ENCODE results near the gene PLPP4.

Gene PLPP4

DNA sequence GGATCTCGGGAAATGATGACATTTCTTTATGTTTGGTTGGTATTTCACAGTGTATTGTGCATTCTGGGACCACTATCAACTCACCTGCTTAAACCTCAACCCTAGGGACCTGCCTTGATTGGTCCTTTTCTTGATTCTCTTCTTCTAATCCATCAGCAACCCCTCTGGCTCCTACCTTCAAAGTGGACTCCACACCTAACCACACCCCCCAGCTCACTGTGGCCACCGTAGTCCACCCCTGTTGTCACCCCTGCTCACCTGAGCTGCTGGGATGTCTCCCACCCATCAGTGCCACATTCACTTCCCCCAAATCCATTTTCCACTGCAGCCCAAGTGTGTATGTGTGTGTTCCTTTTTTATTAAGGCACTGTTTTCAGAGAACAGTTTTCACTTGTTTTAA lies 145.0 kb downstream of the PLPP4 start:
- H3K27ac ChIP-seq (replicated peaks), result no peak overlapping the region
- TF ChIP-seq POLR2AphosphoS5 (IDR thresholded peaks at IDR 0.05; ENCODE audit: low read depth) (no peak), SPI1 (IDR thresholded peaks at IDR 0.05; ENCODE audit: borderline replicate concordance, low read depth) (no peak), GABPA (IDR thresholded peaks at IDR 0.05; ENCODE audit: low read depth) (no peak)
- TF ChIP-seq, protein P1, sequence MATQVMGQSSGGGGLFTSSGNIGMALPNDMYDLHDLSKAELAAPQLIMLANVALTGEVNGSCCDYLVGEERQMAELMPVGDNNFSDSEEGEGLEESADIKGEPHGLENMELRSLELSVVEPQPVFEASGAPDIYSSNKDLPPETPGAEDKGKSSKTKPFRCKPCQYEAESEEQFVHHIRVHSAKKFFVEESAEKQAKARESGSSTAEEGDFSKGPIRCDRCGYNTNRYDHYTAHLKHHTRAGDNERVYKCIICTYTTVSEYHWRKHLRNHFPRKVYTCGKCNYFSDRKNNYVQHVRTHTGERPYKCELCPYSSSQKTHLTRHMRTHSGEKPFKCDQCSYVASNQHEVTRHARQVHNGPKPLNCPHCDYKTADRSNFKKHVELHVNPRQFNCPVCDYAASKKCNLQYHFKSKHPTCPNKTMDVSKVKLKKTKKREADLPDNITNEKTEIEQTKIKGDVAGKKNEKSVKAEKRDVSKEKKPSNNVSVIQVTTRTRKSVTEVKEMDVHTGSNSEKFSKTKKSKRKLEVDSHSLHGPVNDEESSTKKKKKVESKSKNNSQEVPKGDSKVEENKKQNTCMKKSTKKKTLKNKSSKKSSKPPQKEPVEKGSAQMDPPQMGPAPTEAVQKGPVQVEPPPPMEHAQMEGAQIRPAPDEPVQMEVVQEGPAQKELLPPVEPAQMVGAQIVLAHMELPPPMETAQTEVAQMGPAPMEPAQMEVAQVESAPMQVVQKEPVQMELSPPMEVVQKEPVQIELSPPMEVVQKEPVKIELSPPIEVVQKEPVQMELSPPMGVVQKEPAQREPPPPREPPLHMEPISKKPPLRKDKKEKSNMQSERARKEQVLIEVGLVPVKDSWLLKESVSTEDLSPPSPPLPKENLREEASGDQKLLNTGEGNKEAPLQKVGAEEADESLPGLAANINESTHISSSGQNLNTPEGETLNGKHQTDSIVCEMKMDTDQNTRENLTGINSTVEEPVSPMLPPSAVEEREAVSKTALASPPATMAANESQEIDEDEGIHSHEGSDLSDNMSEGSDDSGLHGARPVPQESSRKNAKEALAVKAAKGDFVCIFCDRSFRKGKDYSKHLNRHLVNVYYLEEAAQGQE (IDR thresholded peaks at IDR 0.05; ENCODE audit: insufficient replicate concordance, low read depth), result no peak
- TF ChIP-seq, protein P2, sequence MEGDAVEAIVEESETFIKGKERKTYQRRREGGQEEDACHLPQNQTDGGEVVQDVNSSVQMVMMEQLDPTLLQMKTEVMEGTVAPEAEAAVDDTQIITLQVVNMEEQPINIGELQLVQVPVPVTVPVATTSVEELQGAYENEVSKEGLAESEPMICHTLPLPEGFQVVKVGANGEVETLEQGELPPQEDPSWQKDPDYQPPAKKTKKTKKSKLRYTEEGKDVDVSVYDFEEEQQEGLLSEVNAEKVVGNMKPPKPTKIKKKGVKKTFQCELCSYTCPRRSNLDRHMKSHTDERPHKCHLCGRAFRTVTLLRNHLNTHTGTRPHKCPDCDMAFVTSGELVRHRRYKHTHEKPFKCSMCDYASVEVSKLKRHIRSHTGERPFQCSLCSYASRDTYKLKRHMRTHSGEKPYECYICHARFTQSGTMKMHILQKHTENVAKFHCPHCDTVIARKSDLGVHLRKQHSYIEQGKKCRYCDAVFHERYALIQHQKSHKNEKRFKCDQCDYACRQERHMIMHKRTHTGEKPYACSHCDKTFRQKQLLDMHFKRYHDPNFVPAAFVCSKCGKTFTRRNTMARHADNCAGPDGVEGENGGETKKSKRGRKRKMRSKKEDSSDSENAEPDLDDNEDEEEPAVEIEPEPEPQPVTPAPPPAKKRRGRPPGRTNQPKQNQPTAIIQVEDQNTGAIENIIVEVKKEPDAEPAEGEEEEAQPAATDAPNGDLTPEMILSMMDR (IDR thresholded peaks at IDR 0.05; ENCODE audit: insufficient read depth, low read length), result no peak
- no peak overlapping the region for H3K4me3 ChIP-seq (replicated peaks; ENCODE audit: insufficient read depth, low read length)
- H3K27me3 ChIP-seq (ENCODE audit: insufficient read depth, poor library complexity, severe bottlenecking), result no peaks in the 10 kb centered on the region
- DNase-seq (ENCODE audit: low read depth in 1 of 2, low spot score in 1 of 2), result no peak

DNA sequence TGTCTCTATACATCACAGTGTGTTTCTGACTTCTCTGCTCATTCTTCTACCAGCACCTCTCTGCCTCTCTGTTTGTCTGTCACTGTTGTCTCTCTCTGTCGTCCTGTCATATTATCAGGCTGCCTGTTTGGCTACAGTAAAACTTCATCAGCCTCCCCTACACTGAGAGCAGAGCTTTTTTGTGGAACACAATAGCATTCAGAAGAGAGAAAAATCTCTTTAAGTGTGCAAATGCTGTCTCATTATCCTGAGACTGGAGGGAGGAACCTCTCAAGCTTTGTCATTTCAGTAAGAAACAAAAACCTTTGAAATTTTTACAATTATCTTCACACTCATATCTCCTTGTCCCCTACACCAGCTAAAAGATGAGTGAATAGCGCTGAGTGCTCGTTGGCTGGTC lies 148.4 kb downstream of the PLPP4 start:
- no peak for DNase-seq (ENCODE audit: low read depth in 1 of 2, low spot score in 1 of 2)
- no peak overlapping the region for H3K4me3 ChIP-seq (replicated peaks; ENCODE audit: insufficient read depth, low read length)
- H3K27ac ChIP-seq (replicated peaks), result no peak overlapping the region
- H3K27me3 ChIP-seq (ENCODE audit: insufficient read depth, poor library complexity, severe bottlenecking), result no peaks in the 10 kb centered on the region
- TF ChIP-seq, protein P2 (IDR thresholded peaks at IDR 0.05; ENCODE audit: insufficient read depth, low read length), result no peak
- TF ChIP-seq, protein P1 (IDR thresholded peaks at IDR 0.05; ENCODE audit: insufficient replicate concordance, low read depth), result no peak
- no peak for TF ChIP-seq POLR2AphosphoS5 (IDR thresholded peaks at IDR 0.05; ENCODE audit: low read depth)
- TF ChIP-seq SPI1 (IDR thresholded peaks at IDR 0.05; ENCODE audit: borderline replicate concordance, low read depth), result no peak
- TF ChIP-seq GABPA (IDR thresholded peaks at IDR 0.05; ENCODE audit: low read depth), result no peak

DNA sequence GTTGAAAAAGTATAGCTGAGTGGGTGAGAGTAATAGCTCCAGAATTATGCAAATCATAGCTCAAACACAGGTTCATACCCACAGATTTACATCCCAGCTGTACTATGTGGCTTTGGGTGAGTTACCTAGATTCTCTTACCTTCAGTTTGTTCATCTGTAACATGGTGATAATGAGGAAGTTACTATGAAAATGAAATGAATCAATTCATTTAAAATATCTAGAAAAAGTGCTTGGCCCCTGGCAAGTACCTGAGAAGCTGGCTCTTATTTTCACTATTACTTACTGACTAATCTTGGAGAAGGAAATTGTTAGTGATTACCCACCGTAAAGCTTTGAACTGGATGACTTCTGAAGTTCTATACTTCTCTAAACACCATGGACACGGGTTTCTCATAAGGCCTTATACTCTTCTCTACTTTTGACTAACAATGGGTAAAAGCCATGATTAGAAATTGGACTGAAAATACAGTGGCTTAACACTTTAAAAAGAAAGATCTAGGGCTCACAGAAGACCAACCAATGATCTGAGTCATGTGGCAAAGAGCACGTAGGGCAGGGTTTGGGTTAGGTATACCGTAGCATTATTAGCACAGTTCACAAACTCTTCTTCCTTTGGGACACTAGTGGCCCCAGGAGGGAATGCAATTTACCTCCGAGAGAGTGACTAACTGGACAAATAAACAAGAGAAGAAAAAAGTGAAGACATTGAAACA lies 149.2 kb downstream of the PLPP4 start:
- no peak overlapping the region for H3K27ac ChIP-seq (replicated peaks)

More for the DNA sequence above, 149.2 kb downstream of the PLPP4 start:
- Histone ChIP-seq H3K27me3 (ENCODE audit: insufficient read depth, poor library complexity, severe bottlenecking) (peaks cover under 1% of the 10 kb centered on the region), H3K4me3 (replicated peaks; ENCODE audit: insufficient read depth, low read length) (no peak overlapping the region)
- TF ChIP-seq, protein P1 (IDR thresholded peaks at IDR 0.05; ENCODE audit: insufficient replicate concordance, low read depth), result no peak
- TF ChIP-seq POLR2AphosphoS5 (IDR thresholded peaks at IDR 0.05; ENCODE audit: low read depth), result no peak
- no peak for TF ChIP-seq SPI1 (IDR thresholded peaks at IDR 0.05; ENCODE audit: borderline replicate concordance, low read depth)
- no peak for TF ChIP-seq GABPA (IDR thresholded peaks at IDR 0.05; ENCODE audit: low read depth)
- TF ChIP-seq, protein P2 (IDR thresholded peaks at IDR 0.05; ENCODE audit: insufficient read depth, low read length), result no peak
- DNase-seq (ENCODE audit: low read depth in 1 of 2, low spot score in 1 of 2), result no peak

Data from HL-60 (cell line).